K562 (cell line): Measurements from ENCODE around the gene PRR19. TPM values are rescaled to one million over a fixed set of nuclear protein-coding genes. Genes with fewer than 3 reads are reported as not detected.

Source experiments
- HDAC6 ChIP-seq: IDR thresholded peaks from 2 replicates; pipeline ENCODE4 v1.6.1; 2012; ENCODE audit warnings: low read depth, mild to moderate bottlenecking, control low read depth, inconsistent platforms, low read length, moderate library complexity
- RBM15 ChIP-seq: fragments of 200-400 bp; formaldehyde crosslinking; IDR thresholded peaks from 2 replicates; pipeline ENCODE4 v1.6.1; 2018; ENCODE audit warnings: mild to moderate bottlenecking, low read length, moderate library complexity; ENCODE audit not compliant: insufficient read depth
- SMAD4 ChIP-seq: fragments of 250-450 bp; sonication (Bioruptor Pico); conservative IDR thresholded peaks from 2 replicates; pipeline ENCODE4 v1.8.0; 2021; ENCODE audit warnings: inconsistent platforms, mild to moderate bottlenecking, moderate library complexity
- SPI1 ChIP-seq: IDR thresholded peaks from 2 replicates; pipeline ENCODE4 v1.6.1; 2011; ENCODE audit warnings: low read depth, low read length, control low read depth, borderline replicate concordance
- ZBTB43 ChIP-seq: sonication (generic); formaldehyde crosslinking; IDR thresholded peaks from 2 replicates; pipeline ENCODE4 v1.8.0; 2023; ENCODE audit warnings: mild to moderate bottlenecking, missing genetic modification reagents
- ZKSCAN8 ChIP-seq: fragments of 200-800 bp; sonication (Bioruptor generic); IDR thresholded peaks from 2 replicates; pipeline ENCODE4 v1.6.1; 2016; ENCODE audit warnings: missing genetic modification characterization, missing compliant biosample characterization
- ZNF592 ChIP-seq: fragments of 450-650 bp; IDR thresholded peaks from 2 replicates; pipeline ENCODE4 v1.6.1; 2017; ENCODE audit warnings: antibody characterized with exemption, mild to moderate bottlenecking
- ZNF644 ChIP-seq: fragments of 200-800 bp; sonication (Bioruptor generic); IDR thresholded peaks from 2 replicates; pipeline ENCODE4 v1.6.1; 2016; ENCODE audit warnings: low read depth, missing genetic modification characterization, missing compliant biosample characterization
- polyA plus RNA-seq, 8 experiments: library from polyadenylated mRNA; depleted of rRNA in 4 of 8; stranded (reverse) in 5 of 8; unstranded in 3 of 8; fragments of >200 nt; fragmentation: Nextera tagmentation in 2 of 8; fragmentation: Illumina TruSeq in 1 of 8; extraction: Ambion mirVana in 2 of 8; extraction: Trizol in 1 of 8; gene quantifications; 2 replicates each; pipeline versions ENCODE4 v1.2.1 to v1.2.3, GENCODE V29; 2011 to 2014; ENCODE audit warnings: inconsistent platforms in 1 of 8, missing spikeins in 1 of 8
- total RNA-seq, 7 experiments: library from RNA; depleted of rRNA in 6 of 7; stranded (reverse); fragments of >200 nt in 6 of 7; fragmentation: Illumina TruSeq in 2 of 7; extraction: Trizol in 2 of 7; gene quantifications; 2 replicates each; pipeline versions ENCODE4 v1.2.1 to v1.2.3, GENCODE V29; 2011 to 2021; ENCODE audit warnings: low replicate concordance in 1 of 7

Gene PRR19
- total and polyA plus RNA-seq, 9 of the 15 experiments (the other 6 are each of a cell fraction or from before 2014, with no cell fraction given): 0.10 to 1.6 (median 0.54) TPM

GRCh38 chr19:42255766-42256745 is 45.9 kb upstream of the PRR19 start (continued):
- TF ChIP-seq ZNF592: no peak
- no peak for TF ChIP-seq ZNF644 (tag)
- TF ChIP-seq SPI1: 0 out of 2 replicates have a peak, but pooled peaks have one; percentile 46
- TF ChIP-seq ZKSCAN8 (CRISPR knock-in tag): no peak
- TF ChIP-seq RBM15: no peak
- TF ChIP-seq HDAC6: no peak
- TF ChIP-seq SMAD4: no peak
- TF ChIP-seq ZBTB43 (CRISPR knock-in tag): no peak
